Renal pelvis (tissue), 4 donors: ENCODE data around the gene PNPLA7. TPM values are rescaled to one million over a fixed set of nuclear protein-coding genes. Genes with fewer than 3 reads are reported as not detected.
"Not testable (repeated sequence)": the region's sequence is repeated elsewhere in the genome, so short reads cannot be mapped to it uniquely, and the experiment has no call there.

Experiments
- DNase-seq: peaks from one replicate; pipeline ENCODE4 v3.0.0-alpha.2; 2013
- polyA plus RNA-seq, 3 donors: library from polyadenylated mRNA; unstranded; fragments of 120-200 nt; gene quantifications; one replicate each; pipeline ENCODE4 v1.2.1, GENCODE V29; 2013; ENCODE audit not compliant: insufficient read length in 3 of 3

Gene PNPLA7
- polyA plus RNA-seq, 3 donors, result 2.0 to 4.0 (median 3.1) TPM

DNA sequence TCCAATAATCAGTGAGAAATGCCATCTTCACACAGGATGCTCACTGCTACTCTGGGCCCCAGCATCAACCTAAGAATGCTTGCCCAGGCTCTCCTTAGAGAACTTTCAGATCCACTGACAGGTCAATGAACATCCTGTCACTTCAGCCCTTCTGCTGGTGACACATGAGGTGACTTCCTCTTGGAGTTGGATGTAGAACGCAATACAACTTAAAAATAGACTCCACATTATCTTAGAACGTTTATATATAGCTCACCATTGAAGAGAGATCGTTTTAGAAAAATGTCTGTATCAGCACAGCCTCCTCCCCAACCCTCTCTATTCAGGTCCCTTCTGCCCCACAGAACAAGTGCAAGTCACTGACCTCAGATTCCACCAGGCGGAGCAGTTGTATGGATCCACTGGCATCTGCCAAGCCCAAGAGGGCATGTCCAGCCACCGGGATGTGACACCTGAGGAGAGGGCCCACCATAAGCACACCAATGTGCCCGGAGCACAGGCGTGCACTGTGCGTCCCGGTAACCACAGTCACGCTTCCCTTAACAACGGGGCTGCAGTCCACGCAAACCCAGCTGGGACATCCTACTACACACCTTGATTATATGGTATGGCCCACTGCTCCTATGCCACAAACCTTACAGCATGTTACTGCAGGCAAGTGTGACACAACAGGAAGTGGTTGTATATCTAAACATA is 25.7 kb upstream of the PNPLA7 start:
- DNase-seq, result no peak

DNA sequence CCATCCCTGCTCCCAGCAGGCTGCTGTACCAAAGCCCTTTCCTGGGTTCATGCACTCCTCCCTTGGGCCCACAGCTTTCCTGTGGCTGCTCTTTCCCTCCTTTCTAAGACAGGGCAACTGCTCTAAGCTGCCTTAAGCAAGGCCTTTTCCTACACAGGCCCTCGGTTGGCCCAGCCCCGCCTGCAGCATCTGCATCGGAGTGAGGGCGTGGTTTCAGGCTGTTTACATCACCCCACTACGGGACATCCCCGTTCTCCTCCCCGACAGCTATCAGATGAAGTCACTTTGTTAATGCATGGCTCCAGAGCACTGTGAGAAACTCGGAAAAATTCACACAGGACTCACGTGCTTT is 25.1 kb upstream of the PNPLA7 start:
- no peak for DNase-seq

- no peak for DNase-seq
These were observed 24.0 kb upstream of the PNPLA7 start for GRCh38 chr9:137574192-137574591.

DNA sequence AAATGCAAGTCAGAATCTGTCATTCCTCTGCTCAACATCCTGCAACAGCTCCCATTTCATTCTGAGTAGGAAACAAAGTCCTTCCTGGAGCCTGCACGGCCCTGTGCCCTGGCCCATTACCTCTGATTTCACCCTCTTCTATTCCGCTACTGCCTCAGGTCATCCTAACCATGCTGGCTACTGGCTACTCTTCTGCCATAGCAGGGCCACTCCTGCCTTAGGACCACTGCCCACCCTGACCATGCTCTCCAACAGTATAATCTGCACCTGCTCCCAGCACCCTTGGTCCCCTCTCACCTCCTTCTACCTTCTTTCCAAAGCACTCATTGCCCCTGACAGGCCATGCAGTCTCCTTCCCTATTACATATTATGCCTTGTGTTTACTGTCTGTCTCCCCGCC is 20.4 kb upstream of the PNPLA7 start:
- DNase-seq, result no peak

GRCh38 chr9:137569609-137570203 is 19.5 kb upstream of the PNPLA7 start:
- no peak for DNase-seq

- DNase-seq, result not testable (repeated sequence)
These were observed 18.2 kb upstream of the PNPLA7 start for GRCh38 chr9:137568445-137568844.

GRCh38 chr9:137564817-137565411 is 14.7 kb upstream of the PNPLA7 start:
- DNase-seq, result no peak

DNA sequence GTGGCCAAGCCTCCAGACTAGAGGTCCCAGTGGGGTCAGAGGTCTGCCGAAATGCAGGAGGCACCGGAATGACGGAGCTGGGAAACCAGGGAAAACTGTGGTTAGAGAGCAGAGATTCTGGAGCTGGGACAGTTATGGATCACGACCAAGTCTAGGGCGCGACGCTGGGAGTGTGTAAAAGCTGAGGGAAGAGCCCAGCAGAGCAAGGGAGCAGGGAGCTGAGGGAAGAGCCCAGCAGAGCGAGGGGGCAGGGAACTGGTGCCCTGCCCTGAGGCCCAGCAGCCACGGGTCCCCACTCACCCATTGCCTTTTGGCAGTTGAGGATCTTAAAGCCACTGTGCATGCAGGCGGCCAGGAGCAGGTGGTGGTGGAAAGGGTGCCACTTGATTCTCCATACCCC is 13.9 kb upstream of the PNPLA7 start:
- no peak for DNase-seq

- DNase-seq, result no peak
These were observed 7.9 kb upstream of the PNPLA7 start for GRCh38 chr9:137558127-137558526.

- no peak for DNase-seq
These were observed 6.1 kb upstream of the PNPLA7 start for GRCh38 chr9:137556069-137556838.

- no peak for DNase-seq
These were observed 5.0 kb upstream of the PNPLA7 start for GRCh38 chr9:137555179-137555578.

DNA sequence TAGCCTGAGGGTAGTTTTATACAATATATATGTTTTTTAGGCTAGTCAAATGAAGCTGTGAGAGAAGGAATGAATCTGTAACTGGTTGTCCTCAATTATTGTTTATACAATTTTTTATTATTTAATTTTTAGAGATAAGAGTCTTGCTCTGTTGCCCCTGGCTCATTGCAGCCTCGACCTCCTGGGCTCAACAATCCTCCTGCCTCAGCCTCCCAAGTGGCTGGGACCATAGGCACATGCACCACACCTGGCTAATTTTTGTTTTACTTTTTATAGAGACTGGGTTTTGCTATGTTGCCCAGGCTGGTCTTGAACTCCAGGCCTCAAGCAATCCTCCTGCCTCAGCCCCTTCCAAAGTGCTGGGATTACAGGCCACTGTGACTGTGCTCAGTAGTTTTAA is 4.1 kb upstream of the PNPLA7 start:
- DNase-seq, result no peak

DNA sequence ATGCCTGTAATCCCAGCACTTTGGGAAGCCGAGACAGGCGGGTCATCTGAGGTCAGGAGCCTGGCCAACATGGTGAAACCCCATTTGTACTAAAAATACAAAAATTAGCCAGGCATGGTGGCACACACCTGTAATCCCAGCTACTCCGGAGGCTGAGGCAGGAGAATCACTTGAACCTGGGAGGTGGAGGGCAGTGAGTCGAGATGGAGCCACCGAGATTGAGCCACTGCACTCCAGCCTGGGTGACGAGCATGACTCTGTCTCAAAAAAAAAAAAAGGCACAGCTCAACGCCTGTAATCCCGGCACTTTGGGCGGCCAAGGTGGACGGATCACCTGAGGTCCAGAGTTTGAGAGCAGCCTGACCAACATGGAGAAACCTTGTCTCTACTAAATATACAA is 3.5 kb upstream of the PNPLA7 start:
- not testable (repeated sequence) for DNase-seq

DNA sequence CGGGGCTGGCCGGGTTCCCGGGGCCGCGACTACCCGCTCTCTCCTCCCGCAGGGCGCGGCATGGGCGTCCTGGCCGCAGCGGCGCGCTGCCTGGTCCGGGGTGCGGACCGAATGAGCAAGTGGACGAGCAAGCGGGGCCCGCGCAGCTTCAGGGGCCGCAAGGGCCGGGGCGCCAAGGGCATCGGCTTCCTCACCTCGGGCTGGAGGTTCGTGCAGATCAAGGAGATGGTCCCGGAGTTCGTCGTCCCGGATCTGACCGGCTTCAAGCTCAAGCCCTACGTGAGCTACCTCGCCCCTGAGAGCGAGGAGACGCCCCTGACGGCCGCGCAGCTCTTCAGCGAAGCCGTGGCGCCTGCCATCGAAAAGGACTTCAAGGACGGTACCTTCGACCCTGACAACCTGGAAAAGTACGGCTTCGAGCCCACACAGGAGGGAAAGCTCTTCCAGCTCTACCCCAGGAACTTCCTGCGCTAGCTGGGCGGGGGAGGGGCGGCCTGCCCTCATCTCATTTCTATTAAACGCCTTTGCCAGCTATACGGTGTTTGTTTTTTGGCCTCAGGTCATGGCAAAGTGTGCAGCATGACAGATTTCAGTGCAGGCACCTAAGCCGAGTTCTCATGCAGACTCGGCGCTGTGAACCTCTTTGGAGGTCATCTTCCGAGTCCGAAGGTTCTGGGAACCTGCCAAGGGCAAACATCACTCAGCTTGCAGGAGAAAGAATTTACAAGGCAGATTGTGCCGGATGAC is 2.0 kb upstream of the PNPLA7 start:
- no peak for DNase-seq

GRCh38 chr9:137551264-137552021 is 1.2 kb upstream of the PNPLA7 start, which contains the start of gene MRPL41:
Gene MRPL41, plus strand, starts transcription at chr9:137551879. Its CDS starts 203 bp downstream, at chr9:137552082.
- DNase-seq, result peak; percentile 83

- DNase-seq, result not testable (repeated sequence)
These were observed 709 bp upstream of the PNPLA7 start for GRCh38 chr9:137550958-137551263.

DNA sequence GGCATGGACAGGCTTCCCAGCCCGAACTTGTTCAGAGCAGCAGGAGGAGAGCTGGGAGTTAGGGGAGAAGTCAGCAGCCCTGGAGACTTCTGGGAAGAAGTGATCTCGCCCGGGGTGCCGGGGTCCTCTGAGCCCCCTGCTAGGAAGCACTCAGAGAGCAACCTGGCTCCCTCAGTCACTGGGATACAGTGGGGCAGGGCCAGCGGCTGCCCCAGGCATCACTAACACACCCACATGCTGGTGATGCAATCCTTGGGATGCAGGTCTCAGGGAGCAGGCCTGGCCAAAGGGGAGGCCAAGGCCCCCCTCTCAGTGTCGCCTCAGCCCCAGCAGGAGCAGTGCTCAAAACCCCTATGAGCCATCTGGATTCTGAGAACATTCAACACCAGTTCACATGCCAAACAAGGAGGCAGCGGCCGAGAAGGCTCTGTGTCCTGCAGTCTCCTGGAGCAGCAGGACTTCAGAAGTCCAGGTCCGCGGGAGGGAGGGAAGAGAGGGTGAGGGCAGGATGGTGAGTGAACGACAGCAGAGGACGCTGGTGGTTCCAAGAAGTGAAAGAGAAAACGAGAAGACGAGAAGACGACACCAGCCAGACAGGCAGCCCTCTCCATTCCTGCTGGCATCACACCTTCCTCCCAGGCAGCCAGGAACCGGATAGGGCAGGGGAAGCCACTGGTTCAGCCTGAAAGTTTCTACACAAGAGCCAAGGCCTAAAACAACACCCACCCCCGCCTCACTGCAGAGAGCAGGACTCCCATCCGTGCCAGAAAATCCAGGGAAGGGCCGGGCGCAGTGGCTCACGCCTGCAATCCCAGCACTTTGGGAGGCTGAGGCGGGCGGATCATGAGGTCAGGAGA is 2.3 kb downstream of the PNPLA7 start:
- DNase-seq, result no peak

GRCh38 chr9:137545123-137545522 is 5.1 kb downstream of the PNPLA7 start:
- DNase-seq, result no peak

DNA sequence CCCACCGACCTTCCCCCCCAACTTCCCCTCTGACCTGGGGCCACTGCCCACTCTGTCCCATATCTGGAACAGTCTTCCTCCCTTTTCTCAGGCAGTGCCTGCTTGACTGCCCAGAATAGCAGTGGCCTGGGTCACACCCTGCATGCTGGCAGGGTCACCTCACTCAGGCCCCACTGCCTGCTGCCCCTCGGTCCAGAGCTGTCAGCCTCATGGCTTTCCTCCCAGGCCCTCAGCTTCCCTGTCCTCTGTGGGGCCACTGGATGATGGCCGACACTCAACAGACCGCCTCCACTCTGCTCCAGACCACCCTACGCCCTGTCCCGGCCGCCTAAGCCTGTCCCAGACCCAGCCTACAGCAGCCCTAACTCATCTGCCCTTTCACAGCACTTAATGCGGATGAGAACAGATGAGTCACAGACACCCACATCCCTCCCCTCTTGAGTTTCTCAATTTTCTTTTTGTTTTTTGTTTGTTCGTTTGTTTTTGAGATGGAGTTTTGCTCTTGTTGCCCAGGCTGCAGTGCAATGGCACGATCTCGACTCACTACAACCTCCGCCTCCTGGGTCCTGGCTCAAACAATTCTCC is 5.9 kb downstream of the PNPLA7 start:
- no peak for DNase-seq
